Duodenal mucosa (tissue), 2 donors: ENCODE results near the gene SLC7A4.

ENCODE experiments used
- H3K27ac ChIP-seq: one replicate; pipeline ENCODE4 v1.7.0; 2013; ENCODE audit warnings: low read depth, low read length
- H3K27me3 ChIP-seq, 2 donors: one replicate each; pipeline ENCODE4 v1.7.0; 2013; ENCODE audit warnings: low read length in 2 of 2, control low read depth in 1 of 2; ENCODE audit not compliant: insufficient read depth in 2 of 2, control insufficient read depth in 1 of 2
- H3K36me3 ChIP-seq, 2 donors: one replicate each; pipeline ENCODE4 v1.7.0; 2013; ENCODE audit warnings: low read length in 2 of 2, control low read depth in 1 of 2; ENCODE audit not compliant: insufficient read depth in 2 of 2, control insufficient read depth in 1 of 2
- H3K4me1 ChIP-seq, 2 donors: one replicate each; pipeline ENCODE4 v1.7.0; 2013; ENCODE audit warnings: low read length in 2 of 2, control low read depth in 1 of 2; ENCODE audit not compliant: insufficient read depth in 2 of 2, control insufficient read depth in 1 of 2
- H3K4me3 ChIP-seq, 2 donors: one replicate each; pipeline ENCODE4 v1.7.0; 2013; ENCODE audit warnings: low read length in 2 of 2, low read depth in 1 of 2
- H3K9ac ChIP-seq, 2 donors: one replicate each; pipeline ENCODE4 v1.7.0; 2013; ENCODE audit warnings: low read length in 2 of 2, low read depth in 1 of 2
- H3K9me3 ChIP-seq, 2 donors: one replicate each; pipeline ENCODE4 v1.7.0; 2013; ENCODE audit warnings: low read length in 2 of 2, control low read depth in 1 of 2; ENCODE audit not compliant: control insufficient read depth in 1 of 2

The SLC7A4 gene

DNA sequence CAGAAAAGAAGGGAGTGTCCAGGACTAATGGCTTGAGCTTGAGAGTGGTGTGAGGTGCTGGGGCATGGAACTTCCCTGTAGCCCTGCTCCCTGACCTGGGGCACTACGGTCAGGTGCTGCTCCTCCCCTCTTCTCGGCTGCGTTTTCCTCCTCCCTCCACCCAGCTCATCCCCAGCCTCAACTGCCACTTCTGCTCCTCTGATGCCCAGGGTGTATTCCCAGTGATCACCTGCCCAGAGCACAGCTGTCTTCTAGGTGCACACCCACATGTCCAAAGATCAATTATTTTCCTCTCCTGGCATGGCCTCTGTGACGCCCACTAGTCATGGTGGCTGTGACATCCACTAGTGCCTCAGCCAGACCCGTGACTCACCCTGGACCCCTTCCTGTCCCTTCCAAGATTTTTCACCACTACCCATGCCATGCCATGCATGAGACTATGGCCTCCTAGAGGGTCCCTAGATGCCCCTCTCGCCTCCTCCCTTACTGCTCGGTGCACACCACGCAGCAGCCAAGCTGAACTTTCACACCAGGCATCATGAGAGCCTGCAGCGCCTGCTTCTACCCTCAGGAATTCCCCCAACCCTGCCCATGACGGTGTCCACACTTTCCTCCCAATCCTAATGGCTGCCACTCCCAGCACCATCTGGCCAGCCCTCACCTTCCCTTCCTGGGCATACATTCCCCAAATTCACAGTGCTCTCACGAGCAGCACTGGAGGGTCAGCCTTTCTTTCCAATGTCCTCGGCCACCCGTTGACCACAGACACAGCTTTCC is 15.5 kb downstream of the SLC7A4 start:
- Histone ChIP-seq H3K27me3 (no peaks in the 10 kb centered on the region), H3K9ac (no peak overlapping the region), H3K4me1 (peaks cover 12 to 29% of the 10 kb centered on the region in 2 donors), H3K4me3 (no peak overlapping the region), H3K36me3 (no peaks in the 10 kb centered on the region), H3K9me3 (no peaks in the 10 kb centered on the region), H3K27ac (no peak overlapping the region)

DNA sequence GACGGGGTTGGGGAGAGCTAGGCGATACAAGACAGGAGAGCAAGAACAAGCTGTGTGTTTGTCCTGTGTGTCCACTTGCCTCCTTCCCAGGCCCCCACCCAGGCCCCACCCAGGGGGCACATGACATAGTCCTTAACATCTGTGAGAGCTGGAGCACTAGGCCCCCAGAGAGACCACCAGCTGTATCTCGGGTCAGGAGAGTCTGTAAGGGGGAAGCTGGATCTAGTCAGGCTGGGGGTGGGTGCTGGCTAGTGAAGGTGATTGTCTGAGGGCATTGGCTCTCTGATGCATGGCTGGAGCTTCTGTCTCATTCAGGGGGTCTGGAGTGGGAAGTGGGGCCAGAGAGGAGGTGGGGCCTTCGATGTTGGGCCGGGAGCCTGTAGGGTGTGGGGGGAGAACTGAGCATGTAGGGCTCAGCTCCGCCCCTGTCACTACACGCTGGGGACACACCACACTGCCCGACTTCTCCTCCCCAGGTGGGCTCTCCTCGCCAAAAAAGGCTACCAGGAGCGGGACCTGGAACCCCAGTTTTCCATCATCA is 16.8 kb downstream of the SLC7A4 start:
- Histone ChIP-seq H3K27ac (no peak overlapping the region), H3K9ac (no peak overlapping the region), H3K4me1 (peaks cover 12 to 29% of the 10 kb centered on the region in 2 donors), H3K36me3 (no peaks in the 10 kb centered on the region), H3K4me3 (no peak overlapping the region), H3K9me3 (no peaks in the 10 kb centered on the region), H3K27me3 (no peaks in the 10 kb centered on the region)

DNA sequence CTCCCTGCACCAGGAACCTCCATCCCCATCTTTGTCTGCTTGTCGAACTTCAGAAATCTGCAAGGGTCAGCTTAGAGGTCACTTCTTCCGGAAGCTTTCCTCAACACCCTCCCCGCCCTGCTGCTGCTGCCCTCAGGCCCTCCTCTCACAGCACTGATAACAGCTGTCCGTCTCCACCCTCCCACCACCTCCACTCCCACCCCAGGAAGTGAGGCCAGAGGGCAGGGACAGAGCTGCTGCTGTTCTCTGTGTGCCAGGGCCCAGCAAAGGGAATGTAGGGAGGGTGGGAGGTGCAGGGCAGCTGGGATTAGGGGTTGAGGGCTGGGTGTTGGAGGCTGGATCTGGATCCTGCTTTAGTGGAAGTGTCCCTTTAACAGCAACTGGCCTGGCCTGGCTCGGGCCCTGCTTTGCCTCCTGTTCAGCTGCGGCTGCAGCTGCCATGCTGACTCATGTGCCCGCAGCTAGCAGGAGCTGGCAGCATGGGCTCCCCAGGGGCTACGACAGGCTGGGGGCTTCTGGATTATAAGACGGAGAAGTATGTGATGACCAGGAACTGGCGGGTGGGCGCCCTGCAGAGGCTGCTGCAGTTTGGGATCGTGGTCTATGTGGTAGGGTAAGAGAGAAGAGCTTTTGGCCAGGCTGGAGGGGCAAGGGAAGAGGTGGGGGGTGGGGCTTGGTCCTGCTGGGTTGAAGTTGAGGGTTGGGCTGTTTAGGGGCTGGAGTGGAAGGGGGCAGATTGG is 17.5 kb downstream of the SLC7A4 start, which contains the start of gene P2RX6:
Gene P2RX6, plus strand, starts transcription at position 440 of the 740 bp plus-strand sequence. Its CDS starts 10 bp downstream, at position 450.
- Histone ChIP-seq H3K27ac (no peak within 1 kb of the TSS), H3K4me3 (peak within 1 kb of the TSS; percentile 42 to 54), H3K36me3 (no peaks in the 10 kb centered on the region), H3K9ac (peak within 1 kb of the TSS in 1 of 2 donors; percentile 34), H3K27me3 (no peaks in the 10 kb centered on the region), H3K9me3 (no peaks in the 10 kb centered on the region), H3K4me1 (peaks cover 12 to 29% of the 10 kb centered on the region in 2 donors)

DNA sequence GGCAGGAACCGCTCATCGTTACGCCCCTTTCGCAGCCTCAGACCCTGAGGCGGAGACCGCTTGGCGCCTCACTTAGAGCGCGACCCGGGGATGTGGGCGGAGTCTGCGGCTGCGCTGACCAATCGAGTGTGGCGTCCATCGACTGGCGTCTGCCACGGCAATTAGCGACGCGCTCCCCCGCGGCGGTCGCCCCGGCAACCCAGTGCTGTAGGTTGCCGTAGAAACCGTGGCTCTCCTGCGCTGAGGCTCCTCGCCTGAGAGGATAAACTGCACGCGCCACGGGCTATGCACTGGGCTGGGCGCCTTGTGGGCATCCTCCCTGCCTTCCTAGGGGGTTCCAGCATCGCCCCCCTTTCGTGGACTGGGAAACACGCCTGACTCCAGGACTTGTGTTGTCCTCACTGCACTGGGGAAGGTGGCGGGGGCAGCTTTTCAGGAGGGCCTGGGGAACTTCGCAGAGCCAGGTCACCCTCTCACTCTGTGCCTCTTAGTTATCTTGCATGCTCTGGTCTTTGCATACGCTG is 18.1 kb downstream of the SLC7A4 start:
- H3K27me3 ChIP-seq, result no peaks in the 10 kb centered on the region
- no peak overlapping the region for H3K27ac ChIP-seq
- H3K4me1 ChIP-seq, result peaks cover 12 to 29% of the 10 kb centered on the region in 2 donors
- no peaks in the 10 kb centered on the region for H3K9me3 ChIP-seq
- H3K4me3 ChIP-seq, result peak overlapping the region; percentile 42 to 54
- peak overlapping the region in 1 of 2 donors; percentile 34 for H3K9ac ChIP-seq
- no peaks in the 10 kb centered on the region for H3K36me3 ChIP-seq

DNA sequence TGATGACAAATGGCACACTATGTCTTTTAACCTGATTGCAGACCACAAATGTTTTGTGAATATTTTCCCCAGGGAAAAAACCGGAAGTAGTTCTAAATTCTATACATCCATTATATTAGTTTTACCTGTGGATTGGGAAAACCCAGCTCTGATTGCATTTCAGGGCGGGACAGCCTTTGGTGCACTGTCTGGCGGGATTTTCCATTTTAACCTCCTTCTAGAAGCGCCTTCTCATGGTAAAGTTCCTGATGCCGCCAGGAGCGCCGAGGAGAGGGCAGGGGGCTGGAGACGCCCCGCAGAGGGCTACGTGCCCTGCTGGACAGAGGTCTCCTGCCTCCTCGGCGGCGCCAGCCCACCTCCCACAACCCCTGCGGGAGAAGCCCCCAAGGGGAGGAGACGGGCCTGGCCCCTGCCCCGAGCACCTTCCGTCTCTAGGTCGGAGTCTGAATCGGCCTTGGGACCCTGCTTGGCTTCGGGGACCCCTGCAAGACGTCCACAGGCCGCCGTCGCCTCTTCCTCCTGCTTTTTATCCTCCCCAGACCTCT is 18.6 kb downstream of the SLC7A4 start:
- Histone ChIP-seq H3K36me3 (no peaks in the 10 kb centered on the region), H3K9me3 (no peaks in the 10 kb centered on the region), H3K4me1 (peaks cover 12 to 29% of the 10 kb centered on the region in 2 donors), H3K27me3 (no peaks in the 10 kb centered on the region), H3K9ac (peak overlapping the region in 1 of 2 donors; percentile 34), H3K27ac (no peak overlapping the region), H3K4me3 (peak overlapping the region; percentile 42 to 54)

- no peak overlapping the region for H3K4me3 ChIP-seq
- no peaks in the 10 kb centered on the region for H3K9me3 ChIP-seq
- peaks cover 12 to 29% of the 10 kb centered on the region in 2 donors for H3K4me1 ChIP-seq
- H3K27me3 ChIP-seq, result no peaks in the 10 kb centered on the region
- H3K36me3 ChIP-seq, result no peaks in the 10 kb centered on the region
- H3K9ac ChIP-seq, result no peak overlapping the region
- no peak overlapping the region for H3K27ac ChIP-seq
Observed at GRCh38 chr22:21012446-21013407, 19.6 kb downstream of the SLC7A4 start.

- Histone ChIP-seq H3K9ac (no peak overlapping the region), H3K9me3 (no peaks in the 10 kb centered on the region), H3K4me3 (no peak overlapping the region), H3K27ac (no peak overlapping the region), H3K27me3 (no peaks in the 10 kb centered on the region), H3K36me3 (no peaks in the 10 kb centered on the region), H3K4me1 (peaks cover 12 to 19% of the 10 kb centered on the region in 2 donors)
Observed at GRCh38 chr22:21010426-21011113, 21.8 kb downstream of the SLC7A4 start.

DNA sequence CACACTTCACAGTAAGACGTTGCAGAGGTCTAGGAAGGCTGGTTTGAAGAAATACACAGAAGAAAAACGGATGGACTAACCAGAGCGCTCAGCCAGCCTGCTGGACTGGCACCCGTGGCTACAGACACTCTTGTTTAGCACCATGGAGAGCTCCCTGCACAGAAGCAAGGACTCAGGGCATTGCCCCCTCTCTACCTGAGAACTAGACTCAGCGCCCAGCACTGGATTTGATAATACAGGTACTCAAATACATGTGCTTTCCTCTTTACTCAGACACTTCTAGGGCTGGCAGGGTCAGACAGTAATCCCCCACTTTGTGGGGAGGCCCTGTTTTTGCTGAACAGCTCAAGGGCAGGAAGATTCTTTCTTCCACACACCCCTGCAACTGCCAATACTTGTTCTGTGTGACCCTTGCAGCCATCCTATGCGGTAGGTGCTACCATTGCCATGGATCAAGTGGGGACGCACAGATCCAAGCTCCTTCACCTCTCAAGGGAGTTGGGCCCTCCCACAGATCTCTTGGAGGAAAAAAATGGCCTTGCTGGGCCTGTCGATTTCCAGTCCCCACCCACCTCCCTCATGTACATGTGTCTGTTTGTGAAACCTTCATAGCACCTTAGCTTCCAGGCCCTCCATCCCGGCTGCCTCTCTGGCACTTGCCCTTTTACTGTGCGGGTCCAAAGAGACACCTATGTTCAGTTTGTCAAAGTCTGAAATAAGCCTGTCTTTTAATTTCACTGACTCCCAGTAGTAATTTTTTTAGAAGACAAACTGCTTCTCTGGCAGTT is 22.5 kb downstream of the SLC7A4 start:
- Histone ChIP-seq H3K9ac (no peak overlapping the region), H3K27ac (no peak overlapping the region), H3K4me1 (peaks cover 11 to 12% of the 10 kb centered on the region in 2 donors), H3K36me3 (no peaks in the 10 kb centered on the region), H3K9me3 (no peaks in the 10 kb centered on the region), H3K27me3 (no peaks in the 10 kb centered on the region), H3K4me3 (no peak overlapping the region)
